MCF 10A (cell line): ENCODE measurements around the gene ACOT12. TPM values are rescaled to one million over a fixed set of nuclear protein-coding genes. Genes with fewer than 3 reads are reported as not detected.

Experiments used
- BruUV-seq: library from RNA; stranded (reverse); fragments of 400-500 nt; replicated peaks from 2 replicates; lab custom pipeline; 2021; lab: Mats Ljungman, UMichigan
- CTCF ChIA-PET: fragments of 300-600 bp; sonication (Branson Sonifier 250); formaldehyde crosslinking; extraction: SDS; loops from one replicate; lab custom pipeline; 2021; ENCODE audit warnings: antibody characterized with exemption, inconsistent platforms; lab: Yijun Ruan, JAX
- POLR2A ChIA-PET: fragments of 300-600, 350-650 bp; sonication (Branson Sonifier 250); formaldehyde crosslinking; extraction: SDS; loops from one replicate; lab custom pipeline; 2020; ENCODE audit warnings: antibody characterized with exemption, inconsistent platforms; lab: Yijun Ruan, JAX
- DNase-seq: peaks from one replicate; pipeline ENCODE4 v3.0.0-alpha.2; 2018; ENCODE audit not compliant: unreplicated experiment
- H3K27ac Mint-ChIP-seq: one replicate; pipeline ENCODE4 v1.8.0; 2022; ENCODE audit warnings: mild to moderate bottlenecking, low read depth, mixed read lengths; ENCODE audit not compliant: unreplicated experiment
- H3K27me3 Mint-ChIP-seq: one replicate; pipeline ENCODE4 v1.8.0; 2022; ENCODE audit warnings: mixed read lengths; ENCODE audit not compliant: insufficient read depth, unreplicated experiment
- H3K36me3 Mint-ChIP-seq: one replicate; pipeline ENCODE4 v1.8.0; 2022; ENCODE audit warnings: mild to moderate bottlenecking, moderate library complexity, mixed read lengths; ENCODE audit not compliant: insufficient read depth, unreplicated experiment
- H3K4me1 Mint-ChIP-seq: one replicate; pipeline ENCODE4 v1.8.0; 2022; ENCODE audit warnings: mixed read lengths; ENCODE audit not compliant: insufficient read depth, unreplicated experiment
- H3K4me3 Mint-ChIP-seq: one replicate; pipeline ENCODE4 v1.8.0; 2022; ENCODE audit warnings: mild to moderate bottlenecking, moderate library complexity, mixed read lengths; ENCODE audit not compliant: unreplicated experiment
- H3K9me3 Mint-ChIP-seq: one replicate; pipeline ENCODE4 v1.8.0; 2022; ENCODE audit warnings: mixed read lengths; ENCODE audit not compliant: unreplicated experiment
- intact Hi-C: fragments of 100-400 bp; cut with micrococcal nuclease; formaldehyde crosslinking; loops from 2 replicates; pipeline ENCODE4 v1.14.1; 2022
- total RNA-seq: library from RNA; stranded (reverse); gene quantifications from 2 replicates; pipeline ENCODE4 v1.2.3, GENCODE V29; 2022
- TF ChIP-seq, protein P1 (sequence below): fragments of 200-600 bp; IDR thresholded peaks from one replicate; pipeline ENCODE4 v1.8.0; 2022; ENCODE audit warnings: antibody characterized with exemption, mild to moderate bottlenecking; ENCODE audit not compliant: unreplicated experiment

ACOT12 gene
- total RNA-seq, 1 experiment from 2014 or later, result not detected

DNA sequence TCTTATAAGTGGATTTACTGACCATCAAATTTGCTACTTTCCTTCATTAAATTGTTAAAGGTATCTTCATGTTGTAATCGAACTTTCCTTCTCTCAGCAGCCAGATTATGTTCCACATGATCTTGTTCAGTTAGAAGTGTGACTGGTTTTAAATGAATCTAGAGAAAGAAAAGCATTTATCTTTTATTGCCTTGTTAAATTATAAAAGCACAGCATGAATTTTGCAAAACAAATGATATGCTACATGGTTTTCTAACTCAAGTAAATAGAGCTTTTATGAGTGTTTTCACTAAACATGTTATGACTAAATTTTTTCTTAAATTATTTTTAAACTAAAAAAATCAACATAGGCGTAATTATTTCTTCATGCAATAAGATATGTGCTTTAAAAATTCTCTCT, 34.1 kb downstream of the ACOT12 start:
- Mint-ChIP-seq H3K27ac (no peak overlapping the region), H3K9me3 (no peaks in the 10 kb centered on the region), H3K4me1 (no peaks in the 10 kb centered on the region), H3K4me3 (no peak overlapping the region), H3K27me3 (no peaks in the 10 kb centered on the region), H3K36me3 (no peaks in the 10 kb centered on the region)
- intact Hi-C loops, result no loop called here
- DNase-seq, result no peak
- POLR2A ChIA-PET, result interaction anchor here (0.8 kb wide), 1 partner anchor 12 kb away, joined by 3 read pairs; no protein-coding TSS in a partner anchor
- CTCF ChIA-PET, result no interaction called here
- no TSS peak for BruUV-seq
- TF ChIP-seq, protein P1, sequence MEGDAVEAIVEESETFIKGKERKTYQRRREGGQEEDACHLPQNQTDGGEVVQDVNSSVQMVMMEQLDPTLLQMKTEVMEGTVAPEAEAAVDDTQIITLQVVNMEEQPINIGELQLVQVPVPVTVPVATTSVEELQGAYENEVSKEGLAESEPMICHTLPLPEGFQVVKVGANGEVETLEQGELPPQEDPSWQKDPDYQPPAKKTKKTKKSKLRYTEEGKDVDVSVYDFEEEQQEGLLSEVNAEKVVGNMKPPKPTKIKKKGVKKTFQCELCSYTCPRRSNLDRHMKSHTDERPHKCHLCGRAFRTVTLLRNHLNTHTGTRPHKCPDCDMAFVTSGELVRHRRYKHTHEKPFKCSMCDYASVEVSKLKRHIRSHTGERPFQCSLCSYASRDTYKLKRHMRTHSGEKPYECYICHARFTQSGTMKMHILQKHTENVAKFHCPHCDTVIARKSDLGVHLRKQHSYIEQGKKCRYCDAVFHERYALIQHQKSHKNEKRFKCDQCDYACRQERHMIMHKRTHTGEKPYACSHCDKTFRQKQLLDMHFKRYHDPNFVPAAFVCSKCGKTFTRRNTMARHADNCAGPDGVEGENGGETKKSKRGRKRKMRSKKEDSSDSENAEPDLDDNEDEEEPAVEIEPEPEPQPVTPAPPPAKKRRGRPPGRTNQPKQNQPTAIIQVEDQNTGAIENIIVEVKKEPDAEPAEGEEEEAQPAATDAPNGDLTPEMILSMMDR, result no peak

- ChIA-PET CTCF (no interaction called here), POLR2A (interaction anchor here (0.8 kb wide), 1 partner anchor 13 kb away, joined by 3 read pairs; no protein-coding TSS in a partner anchor)
- Mint-ChIP-seq H3K27me3 (no peaks in the 10 kb centered on the region), H3K4me3 (no peak overlapping the region), H3K9me3 (no peaks in the 10 kb centered on the region), H3K36me3 (no peaks in the 10 kb centered on the region), H3K27ac (no peak overlapping the region), H3K4me1 (no peaks in the 10 kb centered on the region)
- no peak for DNase-seq
- TF ChIP-seq, protein P1, result no peak
- intact Hi-C loops, result no loop called here
- BruUV-seq, result no TSS peak
Observed at GRCh38 chr5:81359108-81359507, 34.8 kb downstream of the ACOT12 start.

DNA sequence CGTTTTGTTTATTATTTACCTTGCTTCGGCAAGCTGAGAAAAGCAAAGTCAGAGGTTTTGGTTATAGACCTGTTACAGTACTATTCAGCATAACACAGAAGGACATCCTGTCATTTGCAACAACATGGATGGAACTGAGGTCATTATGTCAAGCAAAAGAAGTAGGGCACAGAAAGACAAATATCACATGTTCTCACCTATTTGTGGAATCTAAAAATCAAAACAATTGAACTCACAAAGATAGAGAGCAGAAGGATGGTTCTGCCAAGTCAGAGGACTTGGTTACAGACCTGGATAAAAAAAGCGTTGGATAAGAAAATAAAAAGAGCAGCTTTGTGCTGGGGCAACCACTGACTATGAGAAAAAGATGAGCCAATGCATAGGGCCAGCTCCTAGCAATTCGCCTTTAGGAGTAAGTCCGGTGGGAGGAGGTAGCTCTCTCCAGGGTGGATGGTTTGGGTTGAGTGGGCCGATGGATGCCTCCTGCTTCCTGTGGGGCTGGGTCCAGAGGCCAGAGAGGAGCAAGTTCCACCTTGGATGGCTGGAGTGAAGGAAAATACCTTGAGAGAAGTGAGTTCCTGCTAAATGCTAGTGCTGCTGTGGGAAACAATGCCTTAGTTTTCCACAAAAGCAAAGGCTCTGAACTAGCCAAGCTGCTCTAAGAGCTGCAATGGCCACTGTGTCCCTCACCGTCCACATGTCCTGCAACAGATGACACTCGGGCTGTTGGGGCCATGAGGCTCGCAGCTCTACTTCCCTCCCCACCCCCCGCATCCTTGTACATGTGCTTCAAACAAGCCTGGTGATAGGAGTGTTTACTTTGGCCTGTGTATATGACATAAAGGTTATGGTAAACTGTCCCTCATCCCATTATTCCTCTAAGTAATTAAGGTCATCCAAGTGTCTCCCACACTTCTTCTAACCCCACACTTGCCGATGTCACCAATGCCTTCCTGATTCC, 38.4 kb downstream of the ACOT12 start:
- H3K9me3 Mint-ChIP-seq, result no peaks in the 10 kb centered on the region
- no peak overlapping the region for H3K27ac Mint-ChIP-seq
- intact Hi-C loops, result no loop called here
- H3K4me1 Mint-ChIP-seq, result no peaks in the 10 kb centered on the region
- ChIA-PET POLR2A (no interaction called here), CTCF (no interaction called here)
- no TSS peak for BruUV-seq
- H3K4me3 Mint-ChIP-seq, result no peak overlapping the region
- TF ChIP-seq, protein P1, result no peak
- no peaks in the 10 kb centered on the region for H3K36me3 Mint-ChIP-seq
- H3K27me3 Mint-ChIP-seq, result no peaks in the 10 kb centered on the region
- DNase-seq, result no peak

GRCh38 chr5:81354093-81354492, 39.8 kb downstream of the ACOT12 start:
- no TSS peak for BruUV-seq
- ChIA-PET CTCF (interaction anchor here (1.0 kb wide), 1 partner anchor 18 kb away, joined by 3 read pairs; no protein-coding TSS in a partner anchor), POLR2A (interaction anchor here (1.0 kb wide), 1 partner anchor 10 kb away, joined by 4 read pairs; no protein-coding TSS in a partner anchor)
- no peak for DNase-seq
- Mint-ChIP-seq H3K27ac (no peak overlapping the region), H3K4me1 (no peaks in the 10 kb centered on the region), H3K36me3 (no peaks in the 10 kb centered on the region), H3K27me3 (no peaks in the 10 kb centered on the region), H3K9me3 (no peaks in the 10 kb centered on the region), H3K4me3 (no peak overlapping the region)
- TF ChIP-seq, protein P1, result no peak
- intact Hi-C loops, result no loop called here
